Stimulated activated naive B cell treated with anti-CD40 and anti-IgM and Interleukin-4, amounts not matched to agents 10 μg/mL and 1 μg/mL and 100 μg/mL, for 72 hours (primary cell): ENCODE results near the gene SHROOM2.
"Not testable (repeated sequence)": the region's sequence is repeated elsewhere in the genome, so short reads cannot be mapped to it uniquely, and the experiment has no call there.

ENCODE experiments used
- ATAC-seq, 2 donors: fragments of 150-1000 bp; cut with Tn5 transposase; replicated peaks; 2 replicates each; pipeline ENCODE4 v1.10.0; 2021; ENCODE audit warnings: moderate library complexity in 1 of 2
- DNase-seq: peaks from one replicate; pipeline ENCODE4 v3.0.0; 2021
- H3K27ac Mint-ChIP-seq: one replicate; pipeline ENCODE4 v1.8.0; 2022; ENCODE audit warnings: mild to moderate bottlenecking, mixed read lengths
- H3K27me3 Mint-ChIP-seq, 2 donors: one replicate each; pipeline ENCODE4 v1.8.0; 2022; ENCODE audit warnings: mixed read lengths in 2 of 2
- H3K36me3 Mint-ChIP-seq, 2 donors: one replicate each; pipeline ENCODE4 v1.8.0; 2022; ENCODE audit warnings: mixed read lengths in 2 of 2, mild to moderate bottlenecking in 1 of 2
- H3K4me1 Mint-ChIP-seq, 2 donors: one replicate each; pipeline ENCODE4 v1.8.0; 2022; ENCODE audit warnings: mixed read lengths in 2 of 2, mild to moderate bottlenecking in 1 of 2
- H3K4me3 Mint-ChIP-seq, 2 donors: one replicate each; pipeline ENCODE4 v1.8.0; 2022; ENCODE audit warnings: mild to moderate bottlenecking in 2 of 2, mixed read lengths in 2 of 2, moderate library complexity in 1 of 2
- H3K9me3 Mint-ChIP-seq, 2 donors: one replicate each; pipeline ENCODE4 v1.8.0; 2022; ENCODE audit warnings: mixed read lengths in 2 of 2, mild to moderate bottlenecking in 1 of 2

SHROOM2 gene

GRCh38 chrX:9765072-9765736 is 21.0 kb upstream of the SHROOM2 start:
- Mint-ChIP-seq H3K4me1 (peaks cover 2 to 4% of the 10 kb centered on the region in 2 donors), H3K36me3 (no peaks in the 10 kb centered on the region), H3K27ac (no peak overlapping the region), H3K27me3 (peaks cover 24 to 26% of the 10 kb centered on the region in 2 donors), H3K9me3 (peaks cover 0 to 1% of the 10 kb centered on the region in 2 donors), H3K4me3 (peak overlapping the region in 1 of 2 donors; percentile 32)
- DNase-seq (no peak), ATAC-seq (no peak)

- ATAC-seq, result no peak
- no peaks in the 10 kb centered on the region for H3K36me3 Mint-ChIP-seq
- no peak within 1 kb of the TSS for H3K27ac Mint-ChIP-seq
- H3K4me3 Mint-ChIP-seq, result peak within 1 kb of the TSS in 1 of 2 donors; percentile 32
- H3K4me1 Mint-ChIP-seq, result peaks cover 2 to 4% of the 10 kb centered on the region in 2 donors
- peaks cover 0 to 1% of the 10 kb centered on the region in 2 donors for H3K9me3 Mint-ChIP-seq
- H3K27me3 Mint-ChIP-seq, result peaks cover 19 to 21% of the 10 kb centered on the region in 2 donors
- no peak for DNase-seq
Observed at GRCh38 chrX:9765737-9766097, 20.5 kb upstream of the SHROOM2 start, which contains the start of gene GPR143. Gene GPR143, minus strand, starts transcription at chrX:9765847. Its CDS starts 30 bp downstream, at chrX:9765817.

DNA sequence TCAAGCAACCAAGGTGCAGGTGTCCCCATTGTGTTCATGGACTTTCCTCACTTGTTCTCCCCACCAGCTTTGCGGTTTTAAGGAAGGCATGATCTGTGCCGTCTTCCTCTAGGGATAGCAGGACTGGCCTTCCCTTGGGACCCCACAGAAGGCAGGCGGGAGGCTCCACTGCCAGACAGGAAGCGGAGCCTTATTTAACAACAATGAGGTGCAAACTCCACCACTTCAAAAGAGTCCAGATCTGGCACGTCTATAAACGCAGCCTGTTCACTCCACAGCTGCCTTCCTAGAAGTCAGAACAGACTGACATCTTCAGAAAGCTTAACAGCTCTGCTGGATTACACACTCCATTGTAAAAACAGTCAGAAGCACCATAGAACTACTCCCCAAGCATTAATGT is 18.9 kb upstream of the SHROOM2 start:
- no peaks in the 10 kb centered on the region for H3K36me3 Mint-ChIP-seq
- no peak overlapping the region for H3K4me3 Mint-ChIP-seq
- H3K27me3 Mint-ChIP-seq, result peaks cover 24 to 26% of the 10 kb centered on the region in 2 donors
- H3K27ac Mint-ChIP-seq, result no peak overlapping the region
- no peak for DNase-seq
- ATAC-seq, result no peak
- peaks cover 0 to 1% of the 10 kb centered on the region in 2 donors for H3K9me3 Mint-ChIP-seq
- peaks cover 2 to 4% of the 10 kb centered on the region in 2 donors for H3K4me1 Mint-ChIP-seq

GRCh38 chrX:9768321-9768839 is 17.8 kb upstream of the SHROOM2 start:
- H3K9me3 Mint-ChIP-seq, H3K4me1 Mint-ChIP-seq, H3K4me3 Mint-ChIP-seq, H3K27ac Mint-ChIP-seq, DNase-seq, H3K36me3 Mint-ChIP-seq, ATAC-seq: not testable (repeated sequence)
- H3K27me3 Mint-ChIP-seq, result peaks cover 18 to 24% of the 10 kb centered on the region in 2 donors

DNA sequence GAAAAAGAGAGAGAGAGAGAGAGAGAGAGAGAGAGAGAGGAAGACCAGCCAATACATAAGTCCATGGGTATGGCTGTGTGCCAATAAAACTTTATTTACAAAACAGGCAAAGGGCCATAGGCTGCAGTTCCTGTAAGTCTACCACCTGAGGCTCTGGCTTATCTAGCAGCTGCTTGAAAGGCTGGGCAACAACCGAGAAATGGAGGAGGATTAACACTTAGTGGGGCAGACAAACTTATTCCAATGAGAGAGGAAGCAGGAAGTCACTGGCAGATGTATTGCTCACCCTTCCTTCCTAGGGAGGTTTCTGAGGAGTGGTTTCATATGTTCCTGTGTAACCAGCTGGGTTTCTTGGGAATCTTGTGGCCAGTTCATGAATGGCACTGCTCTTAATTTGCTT is 15.9 kb upstream of the SHROOM2 start:
- no peaks in the 10 kb centered on the region for H3K36me3 Mint-ChIP-seq
- ATAC-seq, result no peak
- H3K27me3 Mint-ChIP-seq, result peaks cover 26 to 33% of the 10 kb centered on the region in 2 donors
- no peak for DNase-seq
- no peak overlapping the region for H3K27ac Mint-ChIP-seq
- peaks cover 0 to 1% of the 10 kb centered on the region in 2 donors for H3K9me3 Mint-ChIP-seq
- peaks cover under 1 to 2% of the 10 kb centered on the region in 2 donors for H3K4me1 Mint-ChIP-seq
- no peak overlapping the region for H3K4me3 Mint-ChIP-seq

DNA sequence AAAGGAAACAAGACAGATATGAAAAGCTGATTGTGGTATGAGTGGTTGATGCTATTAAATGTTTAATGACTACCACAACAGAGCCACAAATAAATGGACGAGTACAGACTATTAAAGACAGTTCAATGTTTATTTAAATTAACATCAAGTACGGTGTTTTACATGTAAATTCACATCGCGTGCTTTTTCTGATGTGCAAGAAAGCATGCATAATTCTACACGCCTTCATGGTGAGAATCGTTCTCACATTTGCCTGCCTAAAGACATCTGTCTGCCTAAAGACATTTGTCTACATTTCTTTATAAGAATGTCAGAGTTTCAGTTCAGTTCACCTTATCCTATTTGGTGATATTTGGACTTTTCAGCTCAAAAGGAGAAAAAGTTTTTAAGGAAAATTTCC is 13.3 kb upstream of the SHROOM2 start:
- H3K27me3 Mint-ChIP-seq, result peaks cover 26% of the 10 kb centered on the region in 2 donors
- H3K4me1 Mint-ChIP-seq, result no peaks in the 10 kb centered on the region
- H3K4me3 Mint-ChIP-seq, result no peak overlapping the region
- no peak overlapping the region for H3K27ac Mint-ChIP-seq
- DNase-seq, result no peak
- peaks cover 0 to 1% of the 10 kb centered on the region in 2 donors for H3K9me3 Mint-ChIP-seq
- no peak for ATAC-seq
- no peaks in the 10 kb centered on the region for H3K36me3 Mint-ChIP-seq

DNA sequence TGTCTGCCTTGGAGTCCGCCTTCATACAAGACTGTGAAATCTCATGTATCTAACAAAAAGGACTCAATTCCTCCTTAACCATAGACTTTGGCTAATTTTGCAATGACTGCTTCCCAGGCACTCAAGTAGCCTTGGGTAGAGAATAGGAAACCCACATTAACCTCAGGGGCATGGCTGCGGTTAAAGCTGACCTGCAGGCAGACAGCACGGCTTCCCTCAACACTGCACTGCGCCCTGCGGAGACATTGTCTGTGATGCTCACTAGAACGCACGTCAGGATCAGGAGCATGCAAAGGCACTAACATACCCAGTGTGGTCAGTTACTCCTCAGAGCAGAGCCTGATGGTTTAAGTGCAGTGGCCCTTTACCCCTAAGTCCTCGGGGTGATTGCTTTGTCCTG is 10.3 kb upstream of the SHROOM2 start:
- DNase-seq, result no peak
- ATAC-seq, result peak; percentile 19 to 50
- no peak overlapping the region for H3K4me3 Mint-ChIP-seq
- peaks cover 0 to 4% of the 10 kb centered on the region in 2 donors for H3K4me1 Mint-ChIP-seq
- no peaks in the 10 kb centered on the region for H3K9me3 Mint-ChIP-seq
- no peak overlapping the region for H3K27ac Mint-ChIP-seq
- H3K36me3 Mint-ChIP-seq, result no peaks in the 10 kb centered on the region
- H3K27me3 Mint-ChIP-seq, result peaks cover 32 to 36% of the 10 kb centered on the region in 2 donors

GRCh38 chrX:9781941-9782340 is 4.3 kb upstream of the SHROOM2 start:
- Mint-ChIP-seq H3K27me3 (peaks cover 20 to 26% of the 10 kb centered on the region in 2 donors), H3K36me3 (no peaks in the 10 kb centered on the region), H3K27ac (no peak overlapping the region), H3K9me3 (no peaks in the 10 kb centered on the region), H3K4me3 (no peak overlapping the region), H3K4me1 (peaks cover 0 to 4% of the 10 kb centered on the region in 2 donors)
- no peak for ATAC-seq
- DNase-seq, result no peak

- H3K27ac Mint-ChIP-seq, result no peak overlapping the region
- no peak overlapping the region for H3K4me3 Mint-ChIP-seq
- H3K27me3 Mint-ChIP-seq, result peaks cover 18 to 33% of the 10 kb centered on the region in 2 donors
- no peaks in the 10 kb centered on the region for H3K36me3 Mint-ChIP-seq
- ATAC-seq (no peak), DNase-seq (no peak)
- H3K4me1 Mint-ChIP-seq, result peaks cover 0 to under 1% of the 10 kb centered on the region in 2 donors
- peaks cover 0 to 4% of the 10 kb centered on the region in 2 donors for H3K9me3 Mint-ChIP-seq
Observed at GRCh38 chrX:9784332-9784731, 1.9 kb upstream of the SHROOM2 start.

DNA sequence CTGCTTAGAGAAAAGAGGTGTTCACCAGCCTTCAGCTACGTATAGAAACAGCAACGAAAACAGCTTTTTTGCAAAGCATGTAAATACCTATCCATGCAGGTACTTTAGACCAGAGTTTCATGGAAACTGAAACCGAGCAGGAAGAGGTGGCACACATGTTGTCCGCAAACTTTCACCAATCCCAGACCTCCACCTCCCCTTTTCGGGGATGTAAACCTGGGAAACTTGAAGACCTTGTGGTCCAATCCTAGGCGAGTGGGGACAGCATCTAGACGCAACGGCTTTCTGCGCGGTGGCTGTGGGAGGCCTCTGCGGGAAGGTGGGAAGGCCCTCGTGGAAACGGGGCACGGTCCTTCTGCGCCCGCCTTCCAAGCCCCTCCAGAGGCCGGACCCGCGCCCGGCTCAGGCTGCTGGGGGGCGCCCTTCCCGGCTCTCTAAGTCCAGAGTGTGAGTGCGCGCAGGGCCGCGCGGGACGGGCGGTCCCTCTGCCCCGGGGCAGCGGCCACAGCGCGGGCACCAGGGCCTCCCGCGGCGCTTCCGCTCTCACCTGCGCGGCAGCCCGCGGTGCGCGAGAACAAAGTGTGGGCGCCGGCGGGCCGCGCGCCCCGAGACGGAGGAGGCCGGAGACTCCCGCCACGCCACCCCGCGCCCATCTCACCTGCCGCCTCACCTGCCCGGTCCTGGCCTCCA is 830 bp upstream of the SHROOM2 start:
- peaks cover 26 to 42% of the 10 kb centered on the region in 2 donors for H3K27me3 Mint-ChIP-seq
- H3K4me3 Mint-ChIP-seq, result no peak overlapping the region
- H3K27ac Mint-ChIP-seq, result no peak overlapping the region
- peaks cover 0 to 4% of the 10 kb centered on the region in 2 donors for H3K9me3 Mint-ChIP-seq
- no peak for ATAC-seq
- DNase-seq, result no peak
- H3K36me3 Mint-ChIP-seq, result no peaks in the 10 kb centered on the region
- H3K4me1 Mint-ChIP-seq, result no peaks in the 10 kb centered on the region

GRCh38 chrX:9786798-9787635 is 788 bp downstream of the SHROOM2 start:
- DNase-seq (no peak), ATAC-seq (no peak)
- no peaks in the 10 kb centered on the region for H3K4me1 Mint-ChIP-seq
- H3K27ac Mint-ChIP-seq, result no peak overlapping the region
- peaks cover 26 to 47% of the 10 kb centered on the region in 2 donors for H3K27me3 Mint-ChIP-seq
- H3K36me3 Mint-ChIP-seq, result no peaks in the 10 kb centered on the region
- peak overlapping the region; percentile 52 to 65 for H3K4me3 Mint-ChIP-seq
- peaks cover 0 to 4% of the 10 kb centered on the region in 2 donors for H3K9me3 Mint-ChIP-seq

GRCh38 chrX:9788911-9789310 is 2.7 kb downstream of the SHROOM2 start:
- no peaks in the 10 kb centered on the region for H3K36me3 Mint-ChIP-seq
- DNase-seq (no peak), ATAC-seq (no peak)
- H3K27ac Mint-ChIP-seq, result no peak overlapping the region
- peaks cover 0 to 4% of the 10 kb centered on the region in 2 donors for H3K9me3 Mint-ChIP-seq
- peaks cover 26 to 41% of the 10 kb centered on the region in 2 donors for H3K27me3 Mint-ChIP-seq
- H3K4me3 Mint-ChIP-seq, result no peak overlapping the region
- no peaks in the 10 kb centered on the region for H3K4me1 Mint-ChIP-seq

DNA sequence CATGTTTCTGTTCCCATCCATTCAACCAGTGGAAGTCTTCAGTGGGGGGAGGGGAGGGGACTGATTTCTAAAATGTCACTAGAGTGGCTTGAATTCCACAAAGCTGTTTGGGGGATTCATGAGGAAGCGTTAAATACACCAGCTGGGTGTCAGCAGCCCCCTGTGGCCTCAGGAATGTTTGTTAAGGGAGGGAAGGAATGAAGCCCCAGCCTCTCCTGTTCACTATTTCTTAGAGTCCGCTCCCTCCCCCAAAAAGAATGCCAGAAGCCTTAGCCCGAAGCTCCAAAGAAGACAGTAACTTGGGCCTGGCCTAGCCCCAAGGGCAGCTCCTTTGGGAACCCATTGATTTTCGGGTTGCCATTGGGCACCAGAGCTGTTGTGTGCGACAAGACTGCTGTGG is 3.3 kb downstream of the SHROOM2 start:
- no peak for DNase-seq
- H3K27ac Mint-ChIP-seq, result no peak overlapping the region
- peaks cover 0 to 4% of the 10 kb centered on the region in 2 donors for H3K9me3 Mint-ChIP-seq
- no peaks in the 10 kb centered on the region for H3K4me1 Mint-ChIP-seq
- peaks cover 26 to 39% of the 10 kb centered on the region in 2 donors for H3K27me3 Mint-ChIP-seq
- no peak overlapping the region for H3K4me3 Mint-ChIP-seq
- H3K36me3 Mint-ChIP-seq, result no peaks in the 10 kb centered on the region
- ATAC-seq, result no peak

DNA sequence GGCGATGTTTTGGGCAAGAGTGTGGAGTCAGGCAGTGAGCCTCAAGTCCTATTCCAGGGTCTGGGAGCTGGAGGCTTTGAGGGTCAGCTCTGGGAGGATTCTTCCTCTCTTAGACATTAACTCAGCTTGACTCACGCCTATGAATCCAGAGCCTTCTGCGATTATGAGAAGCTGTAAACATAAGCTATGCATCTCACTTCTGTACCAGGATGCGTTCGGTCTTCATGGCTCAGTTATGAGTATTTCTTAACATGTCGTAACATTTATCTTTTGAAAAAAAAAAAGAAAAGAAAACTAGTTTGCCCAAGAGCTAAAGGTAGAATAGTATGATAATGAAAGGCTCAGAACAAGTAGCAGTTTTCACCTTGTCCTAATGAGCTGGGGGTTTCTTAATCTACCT is 4.6 kb downstream of the SHROOM2 start:
- H3K9me3 Mint-ChIP-seq, result peaks cover 7 to 12% of the 10 kb centered on the region in 2 donors
- ATAC-seq (no peak), DNase-seq (no peak)
- no peaks in the 10 kb centered on the region for H3K36me3 Mint-ChIP-seq
- H3K4me1 Mint-ChIP-seq, result no peaks in the 10 kb centered on the region
- no peak overlapping the region for H3K27ac Mint-ChIP-seq
- no peak overlapping the region for H3K4me3 Mint-ChIP-seq
- H3K27me3 Mint-ChIP-seq, result peaks cover 28 to 49% of the 10 kb centered on the region in 2 donors
